ENCODE measurements around the gene ARVCF. TPM values are rescaled to one million over a fixed set of nuclear protein-coding genes. Genes with fewer than 3 reads are reported as not detected.
A peak's percentile ranks its signal among the peaks of the same experiment; 100 is the strongest.

The ARVCF gene
- total and polyA plus RNA-seq, 9 of the 15 experiments (the other 6 are each of a cell fraction or from before 2014, with no cell fraction given), result 0.03 to 97.4 (median 15.6) TPM

DNA sequence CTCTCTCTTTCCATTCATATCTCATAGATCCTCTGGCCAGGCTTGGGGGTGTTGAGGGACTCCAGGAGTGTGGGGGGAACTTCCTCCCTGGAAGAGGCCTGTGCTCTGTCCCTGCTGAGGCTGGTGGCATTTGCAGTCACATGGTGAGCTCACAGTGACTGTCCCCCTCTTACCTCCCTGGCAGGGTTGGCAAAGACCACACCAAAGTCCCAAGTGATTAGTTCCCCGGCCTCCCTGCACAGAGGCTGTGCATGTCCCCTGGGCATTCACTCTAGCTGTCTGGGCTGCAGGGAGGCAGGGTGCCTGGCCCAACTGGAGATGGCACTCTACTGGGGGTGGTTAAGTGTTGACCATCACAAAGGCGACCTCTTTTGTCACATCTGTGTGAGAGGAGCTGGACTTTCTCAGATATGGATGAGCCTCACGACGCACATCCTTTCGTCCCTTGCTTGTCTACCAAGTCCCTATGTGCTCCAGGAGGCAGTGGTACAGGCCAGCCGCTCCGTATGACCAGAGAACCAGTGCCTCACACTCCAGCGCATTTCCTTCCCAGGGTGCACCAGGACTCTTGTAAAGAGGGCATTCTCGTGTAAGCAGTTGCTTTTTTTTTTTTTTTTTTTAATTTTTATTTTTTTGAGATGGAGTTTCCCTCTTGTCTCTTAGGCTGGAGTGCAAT, 13.1 kb upstream of the ARVCF start (continued):
- TF ChIP-seq, protein P1, sequence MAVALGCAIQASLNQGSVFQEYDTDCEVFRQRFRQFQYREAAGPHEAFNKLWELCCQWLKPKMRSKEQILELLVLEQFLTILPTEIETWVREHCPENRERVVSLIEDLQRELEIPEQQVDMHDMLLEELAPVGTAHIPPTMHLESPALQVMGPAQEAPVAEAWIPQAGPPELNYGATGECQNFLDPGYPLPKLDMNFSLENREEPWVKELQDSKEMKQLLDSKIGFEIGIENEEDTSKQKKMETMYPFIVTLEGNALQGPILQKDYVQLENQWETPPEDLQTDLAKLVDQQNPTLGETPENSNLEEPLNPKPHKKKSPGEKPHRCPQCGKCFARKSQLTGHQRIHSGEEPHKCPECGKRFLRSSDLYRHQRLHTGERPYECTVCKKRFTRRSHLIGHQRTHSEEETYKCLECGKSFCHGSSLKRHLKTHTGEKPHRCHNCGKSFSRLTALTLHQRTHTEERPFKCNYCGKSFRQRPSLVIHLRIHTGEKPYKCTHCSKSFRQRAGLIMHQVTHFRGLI (CRISPR knock-in tag; IDR thresholded peaks at IDR 0.05), result no peak
- TF ChIP-seq ETV5 (CRISPR knock-in tag; IDR thresholded peaks at IDR 0.05; ENCODE audit: low read depth), result no peak
- TF ChIP-seq WHSC1 (IDR thresholded peaks at IDR 0.05; ENCODE audit: low read length), result peak; percentile 75
- no peak for TF ChIP-seq ZC3H11A (IDR thresholded peaks at IDR 0.05; ENCODE audit: low read depth, low read length)
- no peak for TF ChIP-seq ELF1 (tag; IDR thresholded peaks at IDR 0.05)
- no peak for TF ChIP-seq MYC (IDR thresholded peaks at IDR 0.05; ENCODE audit: low read depth, low read length)
- peak; percentile 19; the same call in 1 of the 2 replicates for TF ChIP-seq MYC (CRISPR knock-in tag; IDR thresholded peaks at IDR 0.05; ENCODE audit: borderline replicate concordance, low read depth)
- TF ChIP-seq PTBP1 (IDR thresholded peaks at IDR 0.05; ENCODE audit: low read depth, low read length), result no peak
- no peak for TF ChIP-seq ZNF583 (CRISPR knock-in tag; IDR thresholded peaks at IDR 0.05)

Measured in K562 (cell line).